ENCODE measurements around the gene UPF2. TPM values are rescaled to one million over a fixed set of nuclear protein-coding genes. Genes with fewer than 3 reads are reported as not detected.

Gene UPF2
- total and polyA plus RNA-seq, 2 of the 13 experiments (the other 11 are each of a cell fraction or from before 2014, with no cell fraction given) = 6.2 to 14.5 TPM

DNA sequence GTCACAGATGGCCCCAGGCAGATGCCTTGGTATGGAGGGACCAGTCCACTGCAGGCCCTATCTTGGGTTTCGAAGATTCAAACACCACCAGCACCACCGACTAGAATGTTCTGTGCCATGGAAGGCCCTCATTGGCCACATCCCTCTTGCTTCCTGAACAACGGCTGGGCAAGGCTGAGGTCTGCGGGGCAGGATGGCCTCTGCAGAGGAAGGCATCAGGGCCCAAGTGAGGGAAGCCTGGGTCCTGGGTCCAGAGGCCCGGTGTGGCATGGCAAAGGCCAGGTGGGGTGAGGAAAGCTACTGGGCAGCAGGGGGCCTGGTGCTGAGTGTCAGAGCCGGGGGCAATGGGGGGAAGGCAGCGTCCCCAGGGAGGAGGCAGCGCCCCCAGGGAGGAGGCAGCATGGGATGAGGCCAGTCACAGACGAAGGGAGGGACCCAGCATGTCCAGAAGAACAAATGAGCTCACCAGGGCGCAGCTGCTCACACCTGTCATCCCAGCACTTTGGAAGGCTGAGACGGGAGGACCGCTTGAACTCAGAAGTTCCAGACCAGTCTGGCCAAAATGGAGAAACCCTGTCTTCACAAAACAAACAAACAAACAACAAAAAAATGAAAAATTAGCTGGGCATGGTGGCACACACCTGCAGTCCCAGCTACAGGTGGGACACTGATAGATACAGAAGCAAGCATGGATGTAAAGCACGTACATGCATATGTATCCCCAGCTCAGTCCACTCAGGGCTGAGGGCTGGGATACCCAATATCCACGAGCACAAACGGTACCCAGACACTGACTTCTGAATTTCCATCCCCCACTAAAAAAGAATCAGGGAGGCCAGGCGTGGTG lies 155.0 kb downstream of the UPF2 start:
- H3K36me3 ChIP-seq (replicated peaks in 1 of 2; ENCODE audit: control insufficient read depth in 1 of 2, insufficient read depth in 2 of 2, low read length in 2 of 2) = no peaks in the 10 kb centered on the region
- ChIA-PET POLR2A (no interaction called here), CTCF (ENCODE audit: low intra/inter-chr PET ratio, low total read pairs) (no interaction called here)
- WGBS (ENCODE audit: low lambda C conversion rate) = 62% methylated on average over 13 of the region's 16 CpGs
- no peak overlapping the region for H3K9ac ChIP-seq (ENCODE audit: insufficient read depth, low read depth, low read length)
- peaks cover 12% of the 10 kb centered on the region for H3K4me1 ChIP-seq (ENCODE audit: insufficient read depth, low read length)
- no TSS peak for BruUV-seq (replicated peaks)
- H3K4me3 ChIP-seq (replicated peaks in 1 of 3; ENCODE audit: insufficient read depth in 1 of 3, low read depth in 2 of 3, low read length in 3 of 3) = no peak overlapping the region
- DNase-seq (ENCODE audit: low spot score) (no peak), ATAC-seq (no peak), FAIRE-seq (no peak)
- no peak overlapping the region for H2AFZ ChIP-seq (ENCODE audit: low read length)
- in situ Hi-C loops (cut with HindIII; ENCODE audit: extremely low pct_ligation_motif_present, low pct_unique_long_range_greater_than_20kb) (no loop called here), intact Hi-C loops (cut with micrococcal nuclease; ENCODE audit: unreplicated experiment) (no loop called here)
- no peaks in the 10 kb centered on the region for H3K9me3 ChIP-seq (ENCODE audit: low read length)
- H3K27ac ChIP-seq (ENCODE audit: extremely low read length, insufficient read depth, low read length) = no peak overlapping the region
- no peak overlapping the region for H3K4me2 ChIP-seq (ENCODE audit: low read depth, low read length)
- H3K27me3 ChIP-seq (ENCODE audit: control insufficient read depth in 1 of 2, insufficient read depth in 2 of 2, low read length in 2 of 2) = 0 out of 5 replicates have a peak, but pooled peaks cover 0 to 2% of the 10 kb centered on the region in 2 experiments
- no peaks in the 10 kb centered on the region for H3K79me2 ChIP-seq (ENCODE audit: insufficient read depth, low read length)
- H4K20me1 ChIP-seq (ENCODE audit: insufficient read depth, low read length) = no peaks in the 10 kb centered on the region
- TF ChIP-seq ZNF557 (CRISPR knock-in tag; IDR thresholded peaks at IDR 0.05) = no peak
- TF ChIP-seq RXRB (CRISPR knock-in tag; IDR thresholded peaks at IDR 0.05; ENCODE audit: borderline replicate concordance) = no peak
- TF ChIP-seq MAZ (IDR thresholded peaks at IDR 0.05; ENCODE audit: borderline replicate concordance, low read depth, low read length) = no peak
- TF ChIP-seq MAZ (CRISPR knock-in tag; IDR thresholded peaks at IDR 0.05; ENCODE audit: low read depth) = no peak
- TF ChIP-seq ZNF605 (CRISPR knock-in tag; IDR thresholded peaks at IDR 0.05) = no peak
- no peak for TF ChIP-seq HMGXB4 (CRISPR knock-in tag; IDR thresholded peaks at IDR 0.05; ENCODE audit: borderline replicate concordance in 1 of 2, low read depth in 1 of 2)
- TF ChIP-seq CC2D1A (CRISPR knock-in tag; IDR thresholded peaks at IDR 0.05) = no peak
- no peak for TF ChIP-seq ZNF891 (CRISPR knock-in tag; IDR thresholded peaks at IDR 0.05)
- TF ChIP-seq, protein P1, sequence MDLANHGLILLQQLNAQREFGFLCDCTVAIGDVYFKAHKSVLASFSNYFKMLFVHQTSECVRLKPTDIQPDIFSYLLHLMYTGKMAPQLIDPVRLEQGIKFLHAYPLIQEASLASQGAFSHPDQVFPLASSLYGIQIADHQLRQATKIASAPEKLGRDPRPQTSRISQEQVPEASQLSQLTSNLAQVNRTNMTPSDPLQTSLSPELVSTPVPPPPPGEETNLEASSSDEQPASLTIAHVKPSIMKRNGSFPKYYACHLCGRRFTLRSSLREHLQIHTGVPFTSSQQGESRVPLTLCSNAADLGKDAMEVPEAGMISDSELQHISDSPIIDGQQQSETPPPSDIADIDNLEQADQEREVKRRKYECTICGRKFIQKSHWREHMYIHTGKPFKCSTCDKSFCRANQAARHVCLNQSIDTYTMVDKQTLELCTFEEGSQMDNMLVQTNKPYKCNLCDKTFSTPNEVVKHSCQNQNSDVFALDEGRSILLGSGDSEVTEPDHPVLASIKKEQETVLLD (CRISPR knock-in tag; IDR thresholded peaks at IDR 0.05; ENCODE audit: low read depth) = no peak
- TF ChIP-seq ATF7 (IDR thresholded peaks at IDR 0.05) = no peak
- TF ChIP-seq ATF7 (CRISPR knock-in tag; IDR thresholded peaks at IDR 0.05) = no peak
- TF ChIP-seq HMG20A (CRISPR knock-in tag; IDR thresholded peaks at IDR 0.05; ENCODE audit: borderline replicate concordance) = no peak
- no peak for TF ChIP-seq NFYC (CRISPR knock-in tag; IDR thresholded peaks at IDR 0.05)
- TF ChIP-seq ZNF547 (CRISPR knock-in tag; IDR thresholded peaks at IDR 0.05) = no peak
- TF ChIP-seq TBP (CRISPR knock-in tag; IDR thresholded peaks at IDR 0.05) = no peak
- TF ChIP-seq KLF12 (CRISPR knock-in tag; IDR thresholded peaks at IDR 0.05; ENCODE audit: borderline replicate concordance) = no peak
- TF ChIP-seq ZBTB3 (CRISPR knock-in tag; IDR thresholded peaks at IDR 0.05; ENCODE audit: borderline replicate concordance, low read depth) = no peak
- TF ChIP-seq LBX2 (CRISPR knock-in tag; IDR thresholded peaks at IDR 0.05; ENCODE audit: borderline replicate concordance) = no peak
- no peak for TF ChIP-seq PRMT3 (CRISPR knock-in tag; IDR thresholded peaks at IDR 0.05; ENCODE audit: borderline replicate concordance, low read depth)
- TF ChIP-seq, protein P2, sequence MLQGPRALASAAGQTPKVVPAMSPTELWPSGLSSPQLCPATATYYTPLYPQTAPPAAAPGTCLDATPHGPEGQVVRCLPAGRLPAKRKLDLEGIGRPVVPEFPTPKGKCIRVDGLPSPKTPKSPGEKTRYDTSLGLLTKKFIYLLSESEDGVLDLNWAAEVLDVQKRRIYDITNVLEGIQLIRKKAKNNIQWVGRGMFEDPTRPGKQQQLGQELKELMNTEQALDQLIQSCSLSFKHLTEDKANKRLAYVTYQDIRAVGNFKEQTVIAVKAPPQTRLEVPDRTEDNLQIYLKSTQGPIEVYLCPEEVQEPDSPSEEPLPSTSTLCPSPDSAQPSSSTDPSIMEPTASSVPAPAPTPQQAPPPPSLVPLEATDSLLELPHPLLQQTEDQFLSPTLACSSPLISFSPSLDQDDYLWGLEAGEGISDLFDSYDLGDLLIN (CRISPR knock-in tag; IDR thresholded peaks at IDR 0.05; ENCODE audit: borderline replicate concordance) = no peak
